NB4 (cell line): ENCODE measurements around the gene APOO.

ENCODE experiments used
- CTCF ChIP-seq: IDR thresholded peaks from one replicate; pipeline ENCODE4 v1.5.1; 2012; ENCODE audit warnings: low read depth, low read length
- MAX ChIP-seq: IDR thresholded peaks from 2 replicates; pipeline ENCODE4 v1.6.1; 2011; ENCODE audit warnings: low read depth, low read length
- MYC ChIP-seq: IDR thresholded peaks from 2 replicates; pipeline ENCODE4 v1.6.1; 2011; ENCODE audit warnings: low read depth, low read length
- POLR2A ChIP-seq: IDR thresholded peaks from 2 replicates; pipeline ENCODE4 v1.6.1; 2011; ENCODE audit warnings: mild to moderate bottlenecking; ENCODE audit not compliant: insufficient read length; ENCODE audit errors: extremely low read depth

- TF ChIP-seq CTCF (no peak), MYC (no peak), POLR2A (no peak), MAX (no peak)
These were observed 103.8 kb downstream of the APOO start for GRCh38 chrX:23803931-23804381.
